ENCODE results near the gene PDLIM4. TPM values are rescaled to one million over a fixed set of nuclear protein-coding genes. Genes with fewer than 3 reads are reported as not detected.

PDLIM4 gene
- polyA plus RNA-seq, 1 donor from 2014 or later = not detected

- no peaks in the 10 kb centered on the region for H3K27me3 ChIP-seq (ENCODE audit: insufficient read depth, low read depth, low read length)
- H2AFZ ChIP-seq (ENCODE audit: low read depth, low read length) = no peak overlapping the region
- H3K9me2 ChIP-seq (ENCODE audit: insufficient read depth, low read length) = no peaks in the 10 kb centered on the region
- H3K9ac ChIP-seq (ENCODE audit: low read length) = no peak overlapping the region
- no peaks in the 10 kb centered on the region for H3K9me3 ChIP-seq (ENCODE audit: low read length)
- no peaks in the 10 kb centered on the region for H3K36me3 ChIP-seq (ENCODE audit: insufficient read depth, low read length)
- no peaks in the 10 kb centered on the region for H3F3A ChIP-seq (ENCODE audit: insufficient read depth, low read length, poor library complexity, severe bottlenecking)
- no peak overlapping the region for H3K4me3 ChIP-seq (ENCODE audit: low read length)
- H3K79me2 ChIP-seq (replicated peaks; ENCODE audit: insufficient read depth, low read length) = no peaks in the 10 kb centered on the region
- H4K20me1 ChIP-seq (ENCODE audit: insufficient read depth) = no peaks in the 10 kb centered on the region
- no peak overlapping the region for H3K4me2 ChIP-seq (ENCODE audit: low read length)
- TF ChIP-seq TAF1 (IDR thresholded peaks at IDR 0.05; ENCODE audit: low read depth) = no peak
- no peak for TF ChIP-seq SMC3 (conservative IDR thresholded peaks at IDR 0.05; ENCODE audit: poor library complexity)
- TF ChIP-seq POLR2AphosphoS5 (IDR thresholded peaks at IDR 0.05) = no peak
- no peak for TF ChIP-seq RAD21 (conservative IDR thresholded peaks at IDR 0.05)
- TF ChIP-seq CTCF (IDR thresholded peaks at IDR 0.05; ENCODE audit: poor library complexity, severe bottlenecking) = no peak
- no peak for TF ChIP-seq EP300 (conservative IDR thresholded peaks at IDR 0.05; ENCODE audit: poor library complexity, severe bottlenecking)
- no peak for TF ChIP-seq EZH2 (IDR thresholded peaks at IDR 0.05; ENCODE audit: borderline replicate concordance, insufficient read depth, low read length, poor library complexity, severe bottlenecking)
- TF ChIP-seq REST (IDR thresholded peaks at IDR 0.05; ENCODE audit: borderline replicate concordance) = no peak
- no peak for TF ChIP-seq MXI1 (conservative IDR thresholded peaks at IDR 0.05; ENCODE audit: poor library complexity, severe bottlenecking)
- H3K27ac ChIP-seq (ENCODE audit: low read length) = no peak overlapping the region
Observed at GRCh38 chr5:132281856-132282614, 24.5 kb downstream of the PDLIM4 start.

- Histone ChIP-seq H3K79me2 (replicated peaks; ENCODE audit: insufficient read depth, low read length) (no peaks in the 10 kb centered on the region), H3K27me3 (ENCODE audit: insufficient read depth, low read depth, low read length) (no peaks in the 10 kb centered on the region), H3K27ac (ENCODE audit: low read length) (no peak overlapping the region), H3F3A (ENCODE audit: insufficient read depth, low read length, poor library complexity, severe bottlenecking) (no peaks in the 10 kb centered on the region), H3K9me3 (ENCODE audit: low read length) (no peaks in the 10 kb centered on the region), H2AFZ (ENCODE audit: low read depth, low read length) (no peak overlapping the region), H3K36me3 (ENCODE audit: insufficient read depth, low read length) (no peaks in the 10 kb centered on the region), H3K4me2 (ENCODE audit: low read length) (no peak overlapping the region), H4K20me1 (ENCODE audit: insufficient read depth) (no peaks in the 10 kb centered on the region), H3K9me2 (ENCODE audit: insufficient read depth, low read length) (no peaks in the 10 kb centered on the region), H3K9ac (ENCODE audit: low read length) (no peak overlapping the region), H3K4me3 (ENCODE audit: low read length) (no peak overlapping the region)
- peak; percentile 12 for TF ChIP-seq CTCF (IDR thresholded peaks at IDR 0.05; ENCODE audit: poor library complexity, severe bottlenecking)
- no peak for TF ChIP-seq RAD21 (conservative IDR thresholded peaks at IDR 0.05)
Observed at GRCh38 chr5:132283423-132284043, 26.0 kb downstream of the PDLIM4 start.

All from neural cell (in vitro differentiated cells).